SK-N-SH treated with all-trans-retinoic acid at 6 μM for 48 hours (cell line): ENCODE measurements around the gene CFAP97.

Experiments
- OSR1 ChIP-seq: fragments of 250-450 bp; sonication (Bioruptor Pico); IDR thresholded peaks from 2 replicates; pipeline ENCODE4 v1.8.0; 2022; ENCODE audit warnings: moderate library complexity, mild to moderate bottlenecking, inconsistent platforms
- ZFP30 ChIP-seq: fragments of 450-650 bp; formaldehyde crosslinking; IDR thresholded peaks from 2 replicates; pipeline ENCODE4 v1.5.0; 2022; ENCODE audit warnings: mild to moderate bottlenecking, moderate library complexity
- ZNF70 ChIP-seq: fragments of 450-650 bp; formaldehyde crosslinking; IDR thresholded peaks from 2 replicates; pipeline ENCODE4 v1.5.0; 2020; ENCODE audit warnings: mild to moderate bottlenecking, moderate library complexity
- TF ChIP-seq, protein P1 (sequence below): fragments of 250-450 bp; sonication (Bioruptor Pico); IDR thresholded peaks from 2 replicates; pipeline ENCODE4 v1.8.0; 2020; ENCODE audit warnings: mild to moderate bottlenecking, moderate library complexity, borderline replicate concordance

DNA sequence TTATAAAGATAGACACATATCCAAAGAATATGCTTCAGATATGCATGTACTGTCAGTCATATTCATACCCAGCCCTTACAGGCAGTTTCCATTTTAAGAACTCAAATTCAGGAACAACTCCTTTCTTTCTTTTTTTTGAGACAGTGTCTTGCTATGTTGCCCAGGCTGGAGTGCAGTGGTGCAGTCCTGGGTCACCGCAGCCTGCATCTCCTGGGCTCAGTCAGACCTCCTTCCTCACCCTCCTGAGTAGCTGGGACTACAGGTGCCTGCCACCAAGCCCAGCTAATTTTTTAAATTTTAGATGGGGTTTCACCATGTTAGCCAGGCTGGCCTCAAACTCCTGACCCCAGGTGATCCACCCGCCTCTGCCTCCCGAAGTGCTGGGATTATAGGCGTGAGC lies 40.1 kb upstream of the CFAP97 start:
- no peak for TF ChIP-seq ZNF70 (CRISPR knock-in tag)
- no peak for TF ChIP-seq OSR1 (CRISPR knock-in tag)
- TF ChIP-seq, protein P1, sequence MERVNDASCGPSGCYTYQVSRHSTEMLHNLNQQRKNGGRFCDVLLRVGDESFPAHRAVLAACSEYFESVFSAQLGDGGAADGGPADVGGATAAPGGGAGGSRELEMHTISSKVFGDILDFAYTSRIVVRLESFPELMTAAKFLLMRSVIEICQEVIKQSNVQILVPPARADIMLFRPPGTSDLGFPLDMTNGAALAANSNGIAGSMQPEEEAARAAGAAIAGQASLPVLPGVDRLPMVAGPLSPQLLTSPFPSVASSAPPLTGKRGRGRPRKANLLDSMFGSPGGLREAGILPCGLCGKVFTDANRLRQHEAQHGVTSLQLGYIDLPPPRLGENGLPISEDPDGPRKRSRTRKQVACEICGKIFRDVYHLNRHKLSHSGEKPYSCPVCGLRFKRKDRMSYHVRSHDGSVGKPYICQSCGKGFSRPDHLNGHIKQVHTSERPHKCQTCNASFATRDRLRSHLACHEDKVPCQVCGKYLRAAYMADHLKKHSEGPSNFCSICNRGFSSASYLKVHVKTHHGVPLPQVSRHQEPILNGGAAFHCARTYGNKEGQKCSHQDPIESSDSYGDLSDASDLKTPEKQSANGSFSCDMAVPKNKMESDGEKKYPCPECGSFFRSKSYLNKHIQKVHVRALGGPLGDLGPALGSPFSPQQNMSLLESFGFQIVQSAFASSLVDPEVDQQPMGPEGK (CRISPR knock-in tag): no peak
- no peak for TF ChIP-seq ZFP30
